ENCODE measurements around the gene MCCD1. TPM values are rescaled to one million over a fixed set of nuclear protein-coding genes. Genes with fewer than 3 reads are reported as not detected.
"Not testable (repeated sequence)": the region's sequence is repeated elsewhere in the genome, so short reads cannot be mapped to it uniquely, and the experiment has no call there.

MCCD1 gene
- total RNA-seq, 1 donor from 2014 or later: not detected

GRCh38 chr6:31509036-31509435, 19.7 kb upstream of the MCCD1 start:
- DNase-seq (ENCODE audit: low spot score in 2 of 2); FAIRE-seq: not testable (repeated sequence)

- no peak for DNase-seq (ENCODE audit: low spot score in 2 of 2)
- no peak for FAIRE-seq
Measured at GRCh38 chr6:31510007-31510406, 18.8 kb upstream of the MCCD1 start.

- FAIRE-seq: no peak
- no peak for DNase-seq (ENCODE audit: low spot score in 2 of 2)
Measured at GRCh38 chr6:31513456-31514165, 15.2 kb upstream of the MCCD1 start.

- DNase-seq (ENCODE audit: low spot score in 2 of 2): no peak
- no peak for FAIRE-seq
Measured at GRCh38 chr6:31521835-31522234, 6.9 kb upstream of the MCCD1 start.

- DNase-seq (ENCODE audit: low spot score in 2 of 2): no peak
- FAIRE-seq: no peak
Measured at GRCh38 chr6:31525553-31525931, 3.2 kb upstream of the MCCD1 start.

- FAIRE-seq (no peak), DNase-seq (ENCODE audit: low spot score in 2 of 2) (no peak)
Measured at GRCh38 chr6:31525932-31526591, 2.7 kb upstream of the MCCD1 start.

GRCh38 chr6:31528307-31528777, 420 bp upstream of the MCCD1 start:
- DNase-seq (ENCODE audit: low spot score in 2 of 2) (no peak), FAIRE-seq (no peak)

GRCh38 chr6:31529329-31530150, 778 bp downstream of the MCCD1 start:
- FAIRE-seq (no peak), DNase-seq (ENCODE audit: low spot score in 2 of 2) (no peak)

GRCh38 chr6:31530659-31531058, 1.9 kb downstream of the MCCD1 start:
- FAIRE-seq: no peak

GRCh38 chr6:31531162-31531561, 2.4 kb downstream of the MCCD1 start:
- FAIRE-seq (no peak), DNase-seq (ENCODE audit: low spot score in 2 of 2) (no peak)

More at GRCh38 chr6:31530659-31531058, 1.9 kb downstream of the MCCD1 start:
- DNase-seq (ENCODE audit: low spot score in 2 of 2): no peak

- DNase-seq (ENCODE audit: low spot score in 2 of 2) (no peak), FAIRE-seq (no peak)
Measured at GRCh38 chr6:31531771-31532643, 3.2 kb downstream of the MCCD1 start.

- DNase-seq (ENCODE audit: low spot score in 2 of 2) (no peak), FAIRE-seq (no peak)
Measured at GRCh38 chr6:31532644-31533454, 4.1 kb downstream of the MCCD1 start.

- no peak for DNase-seq (ENCODE audit: low spot score in 2 of 2)
- no peak for FAIRE-seq
Measured at GRCh38 chr6:31533455-31533841, 4.7 kb downstream of the MCCD1 start.

- DNase-seq (ENCODE audit: low spot score in 2 of 2) (no peak), FAIRE-seq (no peak)
Measured at GRCh38 chr6:31534011-31534410, 5.2 kb downstream of the MCCD1 start.

- DNase-seq (ENCODE audit: low spot score in 2 of 2): no peak
- FAIRE-seq: no peak
Measured at GRCh38 chr6:31534521-31535040, 5.8 kb downstream of the MCCD1 start.

GRCh38 chr6:31535538-31536324, 7.0 kb downstream of the MCCD1 start:
- FAIRE-seq (no peak), DNase-seq (ENCODE audit: low spot score in 2 of 2) (no peak)

GRCh38 chr6:31538805-31539400, 10.1 kb downstream of the MCCD1 start:
- no peak for DNase-seq (ENCODE audit: low spot score in 2 of 2)
- no peak for FAIRE-seq

GRCh38 chr6:31540640-31541039, 11.9 kb downstream of the MCCD1 start:
- no peak for DNase-seq (ENCODE audit: low spot score in 2 of 2)
- FAIRE-seq: no peak

All from frontal cortex (tissue), 4 donors.